Right renal pelvis (tissue), 4 donors: ENCODE measurements around the gene ZDHHC22. TPM values are rescaled to one million over a fixed set of nuclear protein-coding genes. Genes with fewer than 3 reads are reported as not detected.
A peak's percentile ranks its signal among the peaks of the same experiment; 100 is the strongest.

Source experiments
- DNase-seq, 4 donors: peaks; one replicate each; pipeline ENCODE4 v3.0.0-alpha.2; 2013; ENCODE audit warnings: low read depth in 4 of 4, low spot score in 3 of 4, missing footprints in 1 of 4
- polyA plus RNA-seq, 4 donors: library from polyadenylated mRNA; unstranded; fragments of 120-200 nt; gene quantifications; one replicate each; pipeline ENCODE4 v1.2.1, GENCODE V29; 2013; ENCODE audit not compliant: insufficient read length in 4 of 4

The ZDHHC22 gene
- polyA plus RNA-seq, 4 donors, result 0.37 to 0.57 (median 0.38) TPM

DNA sequence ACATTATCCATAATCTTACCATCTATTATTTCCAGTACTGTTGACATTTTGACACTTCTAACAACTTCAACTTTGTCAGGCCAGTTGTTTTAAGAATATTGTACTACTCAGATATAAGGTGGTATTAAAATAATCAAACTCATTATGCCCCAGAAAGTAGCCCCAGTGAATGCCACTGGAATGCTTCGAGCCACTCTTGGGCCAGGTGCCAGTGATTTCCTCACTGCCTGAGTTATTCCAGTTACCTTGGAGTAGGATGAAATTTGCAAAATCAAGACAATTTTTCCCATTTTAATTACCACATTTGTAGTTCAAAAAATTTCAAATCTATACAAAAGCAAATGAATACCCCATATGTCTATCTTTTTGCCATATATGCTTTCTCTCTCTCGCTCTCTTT, 34.4 kb downstream of the ZDHHC22 start:
- DNase-seq, result no peak

DNA sequence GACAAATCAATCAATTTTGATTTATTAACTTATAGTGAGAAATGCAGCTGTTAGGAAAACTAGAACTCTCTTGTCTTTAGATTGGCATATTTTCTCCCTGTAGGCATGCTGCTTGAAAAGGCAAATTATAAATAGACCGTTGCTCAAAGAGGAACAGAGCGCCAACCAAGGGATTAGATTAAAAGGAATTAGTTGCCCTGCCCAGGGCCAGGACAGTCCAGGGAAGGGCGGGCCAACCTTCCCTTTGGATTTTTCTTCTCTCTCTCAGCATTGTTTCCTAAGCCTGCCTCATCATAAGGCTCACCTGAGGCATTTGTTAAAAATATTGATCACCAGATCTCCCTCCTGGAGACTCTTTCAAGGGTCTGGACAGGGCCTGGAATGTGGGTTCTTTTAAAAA, 34.9 kb downstream of the ZDHHC22 start:
- DNase-seq, result no peak

DNA sequence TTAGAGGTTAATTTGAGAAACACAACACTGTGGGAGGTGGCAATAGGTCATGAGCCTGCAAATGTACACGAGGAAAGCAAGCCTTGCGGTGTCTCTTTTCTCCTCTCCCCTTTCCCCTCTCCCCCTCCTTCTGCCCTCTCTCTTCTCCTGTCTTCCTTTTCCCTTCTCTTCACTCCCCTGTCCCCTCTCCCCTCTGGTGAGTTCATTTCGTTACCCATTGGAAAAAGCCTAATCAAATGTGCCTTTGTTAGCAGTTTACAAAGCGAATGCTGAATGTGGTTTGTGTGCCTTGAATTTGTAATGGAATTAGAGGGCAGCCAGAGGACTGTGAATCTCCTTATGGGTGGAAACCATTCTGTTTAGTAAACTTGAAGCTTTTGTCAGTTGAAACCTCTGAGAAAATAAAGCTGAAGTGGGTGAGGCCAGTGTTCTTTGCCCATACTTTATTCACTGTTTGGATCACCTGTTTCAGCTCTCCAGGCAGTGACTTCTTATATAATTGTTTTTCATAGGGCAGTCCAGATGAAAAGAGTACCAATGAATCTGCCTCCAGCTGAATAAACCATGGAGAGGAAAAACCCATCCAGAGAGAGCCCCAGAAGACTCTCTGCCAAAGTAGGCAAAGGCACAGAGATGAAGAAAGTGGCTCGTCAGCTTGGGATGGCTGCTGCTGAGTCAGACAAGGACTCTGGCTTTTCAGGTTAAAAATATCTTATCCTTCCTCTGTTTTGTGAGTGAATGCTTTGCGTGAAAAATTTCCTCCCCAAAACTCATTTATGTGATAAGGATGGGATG, 36.2 kb downstream of the ZDHHC22 start:
- DNase-seq, result no peak

DNA sequence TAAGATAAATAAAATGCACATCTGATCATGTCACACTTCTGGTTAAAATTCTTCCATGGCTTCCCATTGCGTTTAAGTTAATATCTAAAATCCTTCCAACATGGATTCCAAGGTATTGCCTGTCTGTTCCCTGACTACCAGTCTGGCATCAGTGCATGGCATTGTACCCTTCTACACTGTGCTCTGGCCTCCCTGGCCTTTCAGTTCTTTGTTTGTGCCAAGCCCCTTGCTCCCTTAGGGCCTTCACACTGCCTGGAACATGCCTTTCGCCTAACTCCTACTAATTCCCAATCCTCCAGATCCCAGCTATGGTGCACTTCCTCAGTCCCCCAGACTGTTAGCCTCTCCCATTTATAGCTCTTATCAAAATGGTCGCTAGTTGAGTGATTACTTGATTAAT, 37.2 kb downstream of the ZDHHC22 start:
- no peak for DNase-seq

DNA sequence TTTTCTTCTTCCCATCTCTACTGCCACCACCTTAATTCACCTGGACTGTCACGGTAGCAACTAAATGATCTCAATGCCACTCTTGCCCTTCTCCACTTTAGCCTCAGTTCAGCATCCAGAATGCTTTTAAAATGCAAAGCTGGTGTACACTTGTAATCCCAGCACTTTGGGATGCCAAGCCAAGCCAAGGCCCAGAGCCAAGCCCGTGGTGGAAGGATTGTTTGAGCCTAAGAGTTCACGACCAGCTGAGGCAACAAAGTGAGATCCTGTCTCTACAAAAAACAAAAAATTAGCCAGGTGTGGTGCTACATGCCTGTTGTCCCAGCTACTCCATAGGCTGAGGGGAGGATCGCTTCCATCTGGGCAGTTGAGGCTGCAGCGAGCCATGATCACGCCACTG, 37.6 kb downstream of the ZDHHC22 start:
- no peak for DNase-seq

DNA sequence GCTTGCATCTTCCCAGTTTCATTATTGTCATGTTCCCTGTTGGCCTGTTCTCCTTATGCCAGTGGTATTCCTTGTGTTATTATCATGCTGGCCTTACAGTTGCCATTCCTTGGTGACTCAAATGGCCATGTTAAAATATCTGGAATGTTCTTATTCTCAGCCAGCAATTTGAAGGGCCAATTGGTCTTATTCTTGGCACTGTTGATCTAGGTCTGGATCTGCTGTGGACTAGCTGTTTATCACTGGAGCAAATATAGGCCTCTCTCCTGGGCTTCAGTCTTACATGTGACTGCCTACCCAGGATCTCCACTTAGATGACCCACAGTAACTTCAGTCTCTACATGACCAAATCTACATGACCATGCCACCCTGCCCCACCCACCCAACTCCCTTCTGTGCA, 38.1 kb downstream of the ZDHHC22 start:
- no peak for DNase-seq

DNA sequence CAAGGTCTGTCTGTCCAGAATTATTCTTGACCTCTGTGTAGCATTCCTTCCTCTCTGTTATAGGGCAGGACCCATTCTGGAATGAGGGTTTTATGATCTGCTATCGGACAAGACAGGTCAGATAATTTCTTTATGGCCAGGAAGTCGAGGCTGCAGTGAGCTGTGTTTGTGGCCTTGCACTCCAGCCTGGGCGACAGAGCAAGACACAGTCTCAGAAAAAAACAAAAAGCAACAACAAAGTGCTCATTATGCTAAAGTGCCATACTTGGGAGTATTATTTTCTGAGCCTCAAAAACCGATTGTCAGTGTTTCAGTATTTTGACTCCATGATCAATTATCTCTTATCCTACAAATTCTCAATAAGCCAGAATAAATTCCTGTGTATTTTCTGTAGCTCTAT, 39.4 kb downstream of the ZDHHC22 start:
- DNase-seq, result no peak

DNA sequence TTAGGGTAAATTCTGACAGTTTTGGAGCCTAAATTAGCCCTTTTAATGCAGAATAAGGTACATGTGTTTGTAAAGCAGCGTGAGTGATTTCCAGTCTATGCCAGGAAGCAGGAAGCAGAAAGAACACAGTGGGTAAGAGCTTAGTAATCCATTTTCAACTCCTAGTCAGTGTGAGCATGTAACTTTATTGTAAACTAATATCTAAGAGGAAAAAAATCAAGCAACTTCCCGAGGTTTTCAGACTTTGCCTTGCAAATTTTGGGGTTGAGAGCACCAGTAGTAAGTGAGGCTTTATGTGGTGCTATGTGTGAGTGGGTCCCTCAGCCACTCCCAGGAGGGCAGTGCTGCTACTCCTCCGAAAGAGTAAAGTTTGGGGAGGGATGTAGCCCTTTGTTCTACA, 40.6 kb downstream of the ZDHHC22 start:
- DNase-seq, result no peak

DNA sequence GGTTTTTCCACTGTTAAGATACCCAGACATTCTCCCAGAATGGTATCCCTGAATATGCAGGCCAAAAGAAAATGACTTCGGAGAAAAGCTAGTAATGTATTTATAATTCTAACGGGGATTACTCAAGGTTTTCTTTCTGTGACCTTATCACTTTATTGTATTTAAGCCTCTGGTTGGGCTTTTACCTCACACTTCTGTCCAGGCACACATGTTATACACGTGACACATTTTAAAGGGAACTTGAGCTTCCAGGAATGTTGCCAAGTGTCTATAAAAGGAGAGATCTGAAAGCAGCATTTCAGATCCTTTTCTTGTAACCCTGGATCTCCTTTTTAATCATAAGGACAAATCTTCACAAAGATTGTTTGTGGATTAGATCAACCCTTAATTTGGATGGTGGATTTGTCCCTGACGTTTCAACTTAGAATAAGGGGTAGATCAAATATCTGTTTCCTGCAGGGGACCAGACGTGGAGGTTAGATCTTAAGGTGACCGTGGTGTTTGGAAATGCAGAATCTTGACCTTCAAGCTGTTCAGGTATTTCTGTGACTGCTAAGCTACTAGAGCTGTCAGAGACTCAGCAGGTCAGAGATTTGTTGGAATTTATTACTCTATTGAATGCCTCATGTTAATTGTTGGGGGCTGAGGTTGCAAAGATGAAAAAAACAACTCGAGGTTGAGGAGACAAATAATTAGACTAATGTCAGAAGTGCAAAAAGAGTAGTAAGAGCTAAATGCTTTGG, 42.0 kb downstream of the ZDHHC22 start:
- DNase-seq, result no peak

DNA sequence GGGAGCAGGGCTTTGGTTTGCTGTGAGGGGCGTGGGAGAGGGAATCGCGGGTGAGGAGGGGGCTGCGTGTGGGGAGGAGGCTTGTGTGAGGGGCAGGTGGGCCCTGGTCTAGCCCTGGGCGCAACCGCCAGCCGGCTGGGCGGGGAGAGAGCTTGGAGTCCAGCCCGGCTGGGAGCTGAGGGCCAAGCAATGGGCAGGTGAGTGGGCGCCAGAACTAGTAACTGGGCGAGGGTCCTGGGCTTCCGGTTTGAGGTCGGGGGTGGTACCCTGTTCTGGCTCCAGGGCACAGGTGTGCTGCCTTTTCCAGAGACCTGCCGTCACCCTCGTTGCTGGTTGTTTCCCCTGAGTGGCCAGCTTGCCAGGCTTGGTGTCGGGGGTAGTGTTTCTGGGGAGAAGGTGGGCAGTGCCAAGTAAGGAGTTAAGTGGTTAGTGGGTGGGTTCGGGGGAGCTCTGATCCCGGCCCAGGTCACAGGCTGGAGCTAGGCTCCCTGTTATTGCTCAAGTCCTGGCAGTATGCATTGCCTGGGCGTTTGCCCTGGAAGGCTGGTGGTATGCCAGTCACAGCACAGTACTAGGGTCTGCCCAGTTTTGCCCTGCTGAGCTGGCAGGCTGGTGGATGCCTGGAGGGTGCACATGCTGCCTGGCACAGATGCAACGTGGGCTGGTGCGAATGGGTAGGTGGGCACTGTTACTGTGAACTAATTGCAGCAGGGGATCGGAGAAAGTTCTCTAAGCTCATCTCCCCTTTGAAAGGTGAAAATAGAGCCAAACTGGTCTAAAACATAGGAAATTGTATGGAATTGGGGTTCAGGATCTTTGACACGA, 42.9 kb downstream of the ZDHHC22 start:
- DNase-seq, result no peak

DNA sequence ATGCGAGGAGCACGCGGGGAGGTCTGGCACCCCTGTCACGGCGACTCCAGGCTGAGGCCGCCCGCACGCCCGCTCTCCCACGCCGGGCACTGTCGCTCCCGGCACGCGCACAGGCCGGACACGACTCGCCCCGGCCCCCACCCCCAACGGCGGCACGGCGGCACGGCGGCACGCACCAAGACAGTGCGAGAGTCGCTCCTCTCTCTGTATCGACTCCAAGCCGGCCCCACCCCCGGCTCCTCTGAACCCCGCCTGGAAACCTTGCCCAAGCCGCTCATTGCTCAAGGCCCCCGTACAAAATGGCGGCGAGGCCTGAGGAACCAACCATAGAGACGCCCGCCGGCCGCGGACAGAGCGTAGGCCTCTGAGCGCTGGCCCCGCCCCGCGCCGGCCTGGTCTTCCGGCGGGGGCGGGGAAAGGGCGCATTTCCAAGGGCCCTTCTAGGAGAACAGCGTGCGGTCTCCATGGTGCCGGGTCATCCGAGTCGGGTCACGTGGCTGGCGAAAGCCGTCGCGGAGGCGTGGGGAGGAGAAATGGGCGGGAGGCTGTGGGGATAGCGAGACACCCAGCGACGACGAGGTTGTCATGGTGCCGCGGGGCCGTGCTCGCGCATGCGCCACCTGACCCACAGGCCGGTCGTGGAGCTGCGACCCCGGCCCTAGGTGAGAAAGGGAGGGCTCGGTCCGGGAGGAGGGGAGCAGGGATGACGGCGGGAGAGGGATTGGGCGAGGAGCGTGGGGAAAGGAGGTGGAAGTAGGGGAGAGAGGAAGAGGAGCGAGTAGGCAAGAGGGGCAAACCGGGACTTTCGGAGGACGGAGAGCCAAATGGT, 43.7 kb downstream of the ZDHHC22 start, which contains the start of gene CIPC:
CIPC (plus strand) TSS at position 559 of the 829 bp plus-strand sequence. CDS start 7,451 bp downstream, outside the sequence.
- DNase-seq, result peak; percentile 97 to 100 (median 98)

DNA sequence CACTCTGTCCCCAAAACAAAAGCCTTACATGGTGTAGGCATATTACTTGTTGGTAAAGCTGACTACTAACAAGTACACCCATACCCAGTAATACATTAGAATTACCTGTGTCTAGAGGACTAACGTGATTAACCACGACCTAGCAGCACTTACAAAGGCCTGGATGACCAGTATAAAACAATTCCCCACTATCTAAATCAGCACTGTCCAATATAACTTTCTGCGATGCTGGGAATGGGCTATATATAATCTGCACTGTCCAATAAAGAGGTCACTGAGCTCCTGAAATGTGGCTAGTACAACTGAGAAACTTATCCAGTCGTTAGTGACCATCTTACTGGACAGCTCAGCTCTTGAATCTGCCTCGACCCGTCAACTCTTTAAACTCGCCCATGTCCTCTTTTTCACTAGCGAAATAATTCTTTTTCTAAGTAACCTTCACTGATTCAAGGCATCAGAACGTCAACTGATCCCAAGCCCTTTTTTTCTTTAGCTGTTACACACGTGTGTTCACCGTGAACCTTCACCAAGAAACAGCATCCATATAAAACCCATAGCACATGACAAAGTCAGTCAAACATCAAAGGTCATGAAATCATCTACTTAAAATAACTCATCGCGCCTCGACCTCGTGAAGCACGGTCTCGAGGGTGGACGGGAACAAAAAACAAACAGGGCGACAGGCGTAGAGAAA, 44.4 kb downstream of the ZDHHC22 start:
- DNase-seq, result no peak

DNA sequence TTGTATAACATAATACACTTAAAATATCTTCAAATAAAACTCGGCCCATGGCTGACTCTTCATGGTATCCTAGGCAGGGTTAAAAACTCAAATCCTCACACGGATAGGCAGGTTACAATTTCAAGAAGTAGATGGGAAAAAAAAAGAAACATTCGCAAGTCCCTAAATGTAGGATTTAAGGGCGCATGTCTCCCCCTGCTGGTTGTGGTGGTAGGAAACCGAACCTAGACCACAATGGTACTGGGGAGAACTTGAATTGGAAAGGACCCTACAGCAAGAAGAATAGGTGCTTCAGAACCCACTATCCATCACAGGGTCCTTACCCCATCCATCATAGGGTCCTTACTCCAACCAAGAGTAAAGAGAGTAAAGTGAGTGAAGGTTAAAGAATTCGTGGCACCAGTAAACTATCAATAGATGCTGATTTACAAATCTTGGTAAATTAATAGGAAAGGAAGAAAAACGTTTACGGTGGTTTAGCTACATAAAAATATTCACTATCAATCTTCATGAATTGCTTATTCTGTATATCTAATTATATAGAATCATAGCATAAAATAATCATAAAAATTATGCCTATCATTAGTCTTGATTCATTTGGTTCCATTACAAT, 46.8 kb downstream of the ZDHHC22 start:
- peak in 1 of 4 donors; percentile 70 for DNase-seq

DNA sequence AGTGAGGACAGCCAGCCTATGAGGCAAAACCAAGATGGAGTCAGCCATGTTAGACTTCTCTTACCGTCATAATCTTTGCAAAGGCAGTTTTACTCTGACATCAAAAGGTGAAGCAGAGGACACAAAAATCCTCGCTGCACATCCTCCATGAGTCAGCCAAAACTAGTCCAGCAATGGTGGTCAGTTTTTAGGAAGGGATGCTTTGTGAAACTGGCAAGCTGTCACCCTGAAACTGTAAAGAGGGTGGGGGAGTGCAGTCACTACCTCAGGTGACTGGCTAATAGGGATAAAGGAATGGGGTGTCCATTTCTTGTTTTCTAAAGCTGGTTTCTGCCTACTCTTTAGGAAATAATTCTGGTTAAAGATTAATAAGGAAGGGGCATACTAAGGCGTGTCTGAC, 48.9 kb downstream of the ZDHHC22 start:
- no peak for DNase-seq

DNA sequence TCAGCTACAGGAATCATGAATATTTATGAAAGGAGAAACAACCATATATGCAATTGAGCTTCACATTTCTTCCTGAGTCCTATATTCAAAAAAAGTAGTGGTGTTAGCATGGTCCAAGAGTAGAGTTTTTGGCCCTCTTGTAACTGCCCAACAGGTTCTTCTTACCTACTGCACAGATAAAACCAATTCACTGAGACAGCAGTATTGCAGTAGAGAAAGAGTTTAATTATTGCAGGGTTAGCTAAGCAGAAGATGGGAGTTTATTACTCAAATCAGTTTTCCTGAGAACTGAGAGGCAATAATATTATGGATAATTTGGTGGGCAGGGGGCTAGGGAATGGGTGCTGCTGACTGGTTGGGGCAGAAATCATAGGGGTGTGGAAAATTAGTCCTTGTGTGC, 50.1 kb downstream of the ZDHHC22 start:
- DNase-seq, result no peak

DNA sequence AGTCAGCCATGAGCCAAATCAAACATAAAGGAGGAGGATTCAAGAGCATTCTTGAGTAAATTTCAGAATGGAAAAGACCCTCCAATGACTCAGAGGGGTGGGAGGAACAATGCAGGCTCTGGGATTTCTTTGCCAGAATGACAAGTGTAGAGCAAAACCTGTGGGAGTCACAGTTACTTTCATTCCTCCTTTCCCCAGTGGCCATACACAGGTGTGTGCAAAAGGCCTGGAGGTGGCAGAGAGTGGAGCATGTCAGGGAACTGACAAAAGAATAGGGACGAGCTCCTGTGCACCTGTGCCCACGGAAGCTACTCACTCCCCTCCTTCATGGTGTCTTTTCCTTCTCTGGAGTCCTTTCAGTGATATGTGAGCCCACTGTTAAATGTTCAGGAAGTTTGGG, 52.9 kb downstream of the ZDHHC22 start:
- DNase-seq, result no peak

DNA sequence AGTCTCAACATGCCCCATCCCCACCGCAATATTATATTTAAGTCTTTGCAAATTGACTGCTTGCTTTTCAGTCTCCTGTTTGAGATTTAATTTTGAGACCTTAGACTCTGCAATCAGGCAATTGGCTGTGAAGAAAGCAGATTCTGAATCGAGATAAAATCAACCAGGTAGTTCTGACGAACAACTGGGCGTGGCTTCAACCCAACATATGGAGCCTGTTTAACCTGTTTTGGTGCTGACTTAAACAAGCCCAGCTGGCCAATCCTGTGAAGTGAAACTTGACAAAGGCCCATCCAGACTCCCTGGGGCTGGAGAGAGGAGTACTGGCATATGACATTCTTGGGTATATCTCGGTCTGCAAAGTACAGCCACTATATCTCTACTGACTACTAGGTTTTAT, 53.4 kb downstream of the ZDHHC22 start:
- no peak for DNase-seq

DNA sequence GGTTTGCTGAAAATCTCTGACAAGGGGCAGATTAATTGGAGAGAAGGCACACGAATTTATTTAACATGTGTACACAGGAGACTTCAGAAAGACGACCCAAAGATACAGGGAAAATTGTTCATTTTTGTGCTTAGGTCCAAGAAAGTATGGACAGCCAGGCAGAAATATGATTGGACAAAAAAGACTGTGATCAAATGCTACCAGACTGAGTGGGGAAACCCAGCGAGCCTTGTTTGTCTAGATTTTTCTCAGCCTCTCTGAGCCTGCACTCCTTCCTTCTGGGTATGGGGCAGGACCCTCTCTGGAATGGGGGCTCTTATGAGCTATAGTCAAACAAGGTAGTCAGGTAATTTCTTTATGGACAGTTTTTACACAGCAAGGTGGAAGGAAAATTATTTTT, 54.0 kb downstream of the ZDHHC22 start:
- no peak for DNase-seq

DNA sequence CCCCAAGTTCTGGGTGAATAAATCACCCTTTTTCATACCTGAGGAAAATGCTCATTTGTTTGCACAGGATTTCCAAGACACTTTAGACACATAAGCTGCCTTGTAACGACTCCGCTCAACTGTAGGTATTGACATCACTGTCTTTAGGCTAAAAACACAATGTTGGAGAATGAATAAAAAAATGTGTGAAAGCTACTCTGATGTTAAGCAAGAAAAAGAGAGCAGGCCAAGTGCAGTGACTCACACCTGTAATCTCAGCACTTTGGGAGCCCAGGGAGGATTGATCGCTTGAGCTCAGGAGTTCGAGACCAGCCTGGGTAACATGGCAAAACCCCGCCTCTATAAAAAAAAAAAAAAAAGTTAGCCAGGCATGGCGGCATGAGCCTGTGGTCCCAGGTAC, 54.6 kb downstream of the ZDHHC22 start:
- no peak for DNase-seq
